Type B pancreatic cell (in vitro differentiated cells): ENCODE data around the gene CUL5. TPM values are rescaled to one million over a fixed set of nuclear protein-coding genes. Genes with fewer than 3 reads are reported as not detected.
"Not testable (repeated sequence)": the region's sequence is repeated elsewhere in the genome, so short reads cannot be mapped to it uniquely, and the experiment has no call there.

Experiments
- DNase-seq: peaks from one replicate; pipeline ENCODE4 v3.0.0; 2021; ENCODE audit warnings: mixed read lengths; ENCODE audit not compliant: unreplicated experiment; ENCODE audit errors: extremely low spot score
- H3K27ac Mint-ChIP-seq: 2 replicates; pipeline ENCODE4 v1.8.0; 2021; ENCODE audit warnings: mild to moderate bottlenecking, mixed read lengths
- H3K27me3 Mint-ChIP-seq: 2 replicates; pipeline ENCODE4 v1.8.0; 2021; ENCODE audit warnings: mixed read lengths
- H3K36me3 Mint-ChIP-seq: 2 replicates; pipeline ENCODE4 v1.8.0; 2021; ENCODE audit warnings: mixed read lengths
- H3K4me1 Mint-ChIP-seq: one replicate; pipeline ENCODE4 v1.8.0; 2021; ENCODE audit warnings: mixed read lengths; ENCODE audit not compliant: unreplicated experiment
- H3K4me3 Mint-ChIP-seq: 2 replicates; pipeline ENCODE4 v1.8.0; 2021; ENCODE audit warnings: mild to moderate bottlenecking, mixed read lengths
- H3K9me3 Mint-ChIP-seq: 2 replicates; pipeline ENCODE4 v1.8.0; 2021; ENCODE audit warnings: mixed read lengths
- total RNA-seq: library from RNA; stranded (reverse); gene quantifications from 2 replicates; pipeline ENCODE4 v1.2.1, GENCODE V29; 2021; ENCODE audit warnings: low replicate concordance
- TF ChIP-seq, protein P1 (sequence below): fragments of 200-600 bp; sonication (generic); conservative IDR thresholded peaks from 2 replicates; pipeline ENCODE4 v1.5.0; 2021; ENCODE audit warnings: antibody characterized with exemption, mild to moderate bottlenecking

Gene CUL5
- total RNA-seq, 1 donor from 2014 or later = 37.9 TPM

DNA sequence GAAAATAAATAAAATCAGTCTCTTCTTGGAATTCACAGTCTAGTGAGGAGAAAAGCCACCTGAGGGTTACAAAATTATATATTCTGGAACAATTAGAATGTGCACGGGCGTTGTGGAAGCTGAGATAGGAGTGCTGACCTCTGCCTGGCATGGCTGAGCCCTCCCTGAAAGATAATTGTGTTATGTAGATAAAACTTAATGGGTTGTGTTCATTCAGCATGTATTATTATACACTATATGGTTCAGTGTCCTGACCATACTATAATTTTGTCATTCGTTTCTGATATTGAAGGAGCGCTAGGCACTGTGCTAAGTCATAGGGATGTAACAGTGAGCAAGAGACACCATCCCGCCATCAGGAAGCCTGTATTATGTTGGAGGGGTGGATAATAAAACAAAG, 116.4 kb downstream of the CUL5 start:
- no peak for DNase-seq
- Mint-ChIP-seq H3K4me3 (no peak overlapping the region), H3K9me3 (no peaks in the 10 kb centered on the region), H3K27me3 (no peaks in the 10 kb centered on the region), H3K36me3 (peaks cover 32% of the 10 kb centered on the region), H3K27ac (no peak overlapping the region), H3K4me1 (peaks cover 21% of the 10 kb centered on the region)
- TF ChIP-seq, protein P1, sequence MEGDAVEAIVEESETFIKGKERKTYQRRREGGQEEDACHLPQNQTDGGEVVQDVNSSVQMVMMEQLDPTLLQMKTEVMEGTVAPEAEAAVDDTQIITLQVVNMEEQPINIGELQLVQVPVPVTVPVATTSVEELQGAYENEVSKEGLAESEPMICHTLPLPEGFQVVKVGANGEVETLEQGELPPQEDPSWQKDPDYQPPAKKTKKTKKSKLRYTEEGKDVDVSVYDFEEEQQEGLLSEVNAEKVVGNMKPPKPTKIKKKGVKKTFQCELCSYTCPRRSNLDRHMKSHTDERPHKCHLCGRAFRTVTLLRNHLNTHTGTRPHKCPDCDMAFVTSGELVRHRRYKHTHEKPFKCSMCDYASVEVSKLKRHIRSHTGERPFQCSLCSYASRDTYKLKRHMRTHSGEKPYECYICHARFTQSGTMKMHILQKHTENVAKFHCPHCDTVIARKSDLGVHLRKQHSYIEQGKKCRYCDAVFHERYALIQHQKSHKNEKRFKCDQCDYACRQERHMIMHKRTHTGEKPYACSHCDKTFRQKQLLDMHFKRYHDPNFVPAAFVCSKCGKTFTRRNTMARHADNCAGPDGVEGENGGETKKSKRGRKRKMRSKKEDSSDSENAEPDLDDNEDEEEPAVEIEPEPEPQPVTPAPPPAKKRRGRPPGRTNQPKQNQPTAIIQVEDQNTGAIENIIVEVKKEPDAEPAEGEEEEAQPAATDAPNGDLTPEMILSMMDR = no peak

DNA sequence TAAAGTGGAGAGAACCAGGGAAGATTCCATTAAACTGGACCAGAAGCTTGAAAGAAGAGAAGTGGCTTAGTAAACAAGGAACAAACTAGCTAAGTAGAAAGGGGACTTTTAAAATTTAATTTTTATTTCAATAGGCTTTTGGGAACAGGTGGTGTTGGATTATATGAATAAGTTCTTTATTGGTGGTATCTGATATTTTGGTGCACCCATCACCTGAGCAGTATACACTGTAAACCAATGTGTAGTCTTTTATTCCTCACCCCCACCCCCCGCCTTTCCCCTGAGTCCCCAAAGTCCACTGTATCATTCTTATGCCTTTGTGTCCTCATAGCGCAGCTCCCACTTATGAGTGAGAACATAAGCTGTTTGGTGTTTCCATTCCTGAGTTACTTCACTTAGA, 120.1 kb downstream of the CUL5 start:
- Mint-ChIP-seq H3K9me3 (no peaks in the 10 kb centered on the region), H3K4me3 (no peak overlapping the region), H3K4me1 (peaks cover 3% of the 10 kb centered on the region), H3K27ac (no peak overlapping the region), H3K27me3 (no peaks in the 10 kb centered on the region), H3K36me3 (peaks cover 33% of the 10 kb centered on the region)
- TF ChIP-seq, protein P1 = no peak
- DNase-seq = no peak

DNA sequence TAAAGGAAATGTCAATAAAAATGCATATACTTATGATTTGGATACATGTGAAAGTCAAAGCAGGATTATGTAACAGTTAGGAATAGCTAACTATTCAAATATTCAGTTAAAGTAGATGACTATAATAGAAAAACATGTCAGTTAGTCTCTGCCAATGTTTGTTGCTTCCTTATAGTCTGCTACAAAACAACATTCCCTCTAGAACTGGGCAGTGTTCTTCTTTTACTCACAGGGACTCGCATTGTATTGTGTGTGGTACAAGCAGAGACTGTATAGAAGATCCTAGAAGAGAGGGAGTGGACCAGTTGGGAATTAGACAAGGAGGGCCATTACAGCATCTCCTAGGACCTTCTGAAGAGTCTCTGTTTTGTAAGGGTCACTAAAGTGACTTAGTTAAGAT, 123.3 kb downstream of the CUL5 start:
- TF ChIP-seq, protein P1 = no peak
- Mint-ChIP-seq H3K27ac (no peak overlapping the region), H3K27me3 (no peaks in the 10 kb centered on the region), H3K4me3 (no peak overlapping the region), H3K36me3 (peaks cover 25% of the 10 kb centered on the region), H3K9me3 (no peaks in the 10 kb centered on the region), H3K4me1 (no peaks in the 10 kb centered on the region)
- no peak for DNase-seq

DNA sequence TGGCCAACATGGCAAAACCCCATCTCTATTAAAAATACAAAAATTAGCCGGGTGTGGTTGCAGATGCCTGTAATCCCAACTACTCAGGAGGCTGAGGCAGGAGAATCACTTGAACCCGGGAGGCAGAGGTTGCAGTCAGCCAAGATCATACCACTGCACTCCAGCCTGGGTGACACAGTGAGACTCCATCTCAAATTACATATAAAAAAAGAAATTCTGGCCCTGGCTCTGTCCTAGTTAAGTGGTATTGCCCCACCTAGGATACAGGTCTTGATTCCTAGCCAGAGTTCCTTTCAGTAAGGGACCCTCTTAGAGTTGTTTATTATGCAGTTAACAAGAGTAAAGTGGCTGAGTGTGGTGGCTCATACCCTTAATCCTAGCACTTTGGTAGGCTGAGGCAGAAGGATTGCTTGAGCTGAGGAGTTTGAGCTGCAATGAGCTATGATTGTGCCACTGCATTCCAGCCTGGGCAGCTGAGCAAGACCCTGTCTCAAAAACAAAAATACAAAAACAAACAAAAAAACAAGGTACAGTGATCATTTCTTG, 124.4 kb downstream of the CUL5 start:
- not testable (repeated sequence) for DNase-seq, H3K27me3 Mint-ChIP-seq, H3K9me3 Mint-ChIP-seq, H3K27ac Mint-ChIP-seq, H3K4me3 Mint-ChIP-seq, H3K4me1 Mint-ChIP-seq
- H3K36me3 Mint-ChIP-seq = peaks cover 18% of the 10 kb centered on the region

DNA sequence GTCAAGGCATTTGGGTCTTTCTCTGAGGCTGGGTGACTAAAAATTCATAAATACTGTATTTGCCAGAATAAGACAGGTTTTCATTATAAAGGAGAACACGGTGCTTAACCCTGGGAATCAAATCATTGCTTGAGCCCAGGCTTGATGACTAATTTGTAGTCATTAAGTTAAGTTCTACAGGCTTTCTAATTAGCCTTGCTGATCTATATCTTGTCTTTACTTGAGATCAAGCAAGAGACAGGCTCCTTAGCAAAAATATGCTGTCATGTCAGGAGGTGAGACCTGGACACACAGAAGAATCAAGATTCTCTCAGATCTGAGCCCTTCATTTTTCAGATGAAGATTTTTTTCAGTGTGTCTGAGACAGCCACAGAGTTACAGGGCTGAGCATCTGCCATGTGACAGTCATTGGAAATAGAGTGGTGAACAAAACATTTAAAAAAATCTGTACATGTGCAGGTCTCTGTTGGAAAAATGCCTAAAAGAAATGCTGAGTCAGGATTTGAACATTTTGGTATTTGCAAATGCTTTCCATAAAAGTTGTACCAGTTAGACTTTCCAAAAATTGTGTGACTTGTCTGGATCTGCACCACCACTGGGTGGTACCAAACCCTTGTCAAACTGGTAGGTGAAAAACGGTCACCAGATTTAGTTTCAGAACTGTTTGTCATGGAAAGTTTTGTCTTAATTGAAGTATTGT, 127.3 kb downstream of the CUL5 start:
- H3K9me3 Mint-ChIP-seq = no peaks in the 10 kb centered on the region
- DNase-seq = no peak
- H3K4me1 Mint-ChIP-seq = no peaks in the 10 kb centered on the region
- peaks cover 20% of the 10 kb centered on the region for H3K36me3 Mint-ChIP-seq
- H3K27me3 Mint-ChIP-seq = no peaks in the 10 kb centered on the region
- TF ChIP-seq, protein P1 = peak; percentile 42
- H3K27ac Mint-ChIP-seq = no peak overlapping the region
- no peak overlapping the region for H3K4me3 Mint-ChIP-seq

DNA sequence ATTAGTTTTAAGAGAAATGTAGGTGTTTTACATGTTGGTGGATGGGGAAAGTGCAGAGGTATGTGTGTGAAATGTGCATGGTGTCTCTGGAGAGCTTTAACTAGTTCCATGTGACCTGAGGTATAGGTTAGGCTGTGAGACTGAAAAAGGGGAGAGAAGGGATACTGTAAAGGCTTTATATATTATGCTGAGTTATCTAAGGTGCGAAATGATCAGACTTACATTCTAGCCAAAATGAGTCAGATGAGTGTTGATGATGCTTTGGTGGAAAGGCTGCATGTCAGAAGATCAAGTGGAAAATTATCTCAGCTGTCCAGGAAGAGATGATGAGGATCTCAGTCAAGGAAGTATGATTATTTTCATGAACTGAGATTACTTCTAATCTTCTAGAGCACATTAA, 128.5 kb downstream of the CUL5 start:
- TF ChIP-seq, protein P1 = no peak
- Mint-ChIP-seq H3K4me3 (no peak overlapping the region), H3K4me1 (no peaks in the 10 kb centered on the region), H3K27ac (no peak overlapping the region), H3K27me3 (no peaks in the 10 kb centered on the region), H3K36me3 (peaks cover 18% of the 10 kb centered on the region), H3K9me3 (no peaks in the 10 kb centered on the region)
- no peak for DNase-seq
